Inflammatory macrophage (primary cell): Measurements from ENCODE around the gene CDR2.
"Not testable (repeated sequence)": the region's sequence is repeated elsewhere in the genome, so short reads cannot be mapped to it uniquely, and the experiment has no call there.

Source experiments
- DNase-seq, 2 donors: peaks; one replicate each; pipeline ENCODE4 v3.0.0-alpha.2; 2020 to 2022
- total RNA-seq, 18 experiments: gene quantifications; one replicate each; lab custom pipeline; 2026; ENCODE audit warnings: mixed read lengths in 6 of 18, inconsistent platforms in 2 of 18; lab: John Stamatoyannopoulos, UW

CDR2 gene
- 4.9 to 32.7 (median 19.1) reads per million in 18 experiments for total RNA-seq

- DNase-seq = peak; percentile 98 to 99
Observed at GRCh38 chr16:22374311-22375116, at the start of gene CDR2. Gene CDR2 (minus strand): TSS chr16:22374619. CDS start chr16:22374309, 310 bp downstream.

- no peak for DNase-seq
Observed at GRCh38 chr16:22423716-22424115, 49.3 kb upstream of the CDR2 start.

GRCh38 chr16:22421136-22421535, 46.7 kb upstream of the CDR2 start:
- DNase-seq = no peak

GRCh38 chr16:22420606-22421135, 46.3 kb upstream of the CDR2 start:
- no peak for DNase-seq

- no peak for DNase-seq
Observed at GRCh38 chr16:22419908-22420307, 45.5 kb upstream of the CDR2 start.

- no peak for DNase-seq
Observed at GRCh38 chr16:22418826-22419225, 44.4 kb upstream of the CDR2 start.

GRCh38 chr16:22417798-22418197, 43.4 kb upstream of the CDR2 start:
- not testable (repeated sequence) for DNase-seq

- peak; percentile 25 to 32 for DNase-seq
Observed at GRCh38 chr16:22417019-22417418, 42.6 kb upstream of the CDR2 start.

- DNase-seq = no peak
Observed at GRCh38 chr16:22413819-22414218, 39.4 kb upstream of the CDR2 start.

GRCh38 chr16:22407486-22407885, 33.1 kb upstream of the CDR2 start:
- no peak for DNase-seq

GRCh38 chr16:22402191-22402590, 27.8 kb upstream of the CDR2 start:
- no peak for DNase-seq

- DNase-seq = peak; percentile 79 to 85
Observed at GRCh38 chr16:22400900-22401299, 26.5 kb upstream of the CDR2 start.

GRCh38 chr16:22397931-22398330, 23.5 kb upstream of the CDR2 start:
- DNase-seq = no peak

- no peak for DNase-seq
Observed at GRCh38 chr16:22397464-22397863, 23.0 kb upstream of the CDR2 start.

GRCh38 chr16:22395960-22396359, 21.5 kb upstream of the CDR2 start:
- DNase-seq = no peak

GRCh38 chr16:22394121-22394520, 19.7 kb upstream of the CDR2 start:
- no peak for DNase-seq

- no peak for DNase-seq
Observed at GRCh38 chr16:22388101-22388644, 13.8 kb upstream of the CDR2 start.

- DNase-seq = no peak
Observed at GRCh38 chr16:22386976-22387375, 12.6 kb upstream of the CDR2 start.

- DNase-seq = no peak
Observed at GRCh38 chr16:22385196-22385595, 10.8 kb upstream of the CDR2 start.

- no peak for DNase-seq
Observed at GRCh38 chr16:22383827-22384226, 9.4 kb upstream of the CDR2 start.

GRCh38 chr16:22381392-22381791, 7.0 kb upstream of the CDR2 start:
- DNase-seq = no peak

GRCh38 chr16:22380529-22380928, 6.1 kb upstream of the CDR2 start:
- DNase-seq = no peak

GRCh38 chr16:22379656-22380055, 5.2 kb upstream of the CDR2 start:
- no peak for DNase-seq
